ENCODE measurements around the gene TOMM7.

Gene TOMM7

GRCh38 chr7:22827563-22827962, 4.9 kb upstream of the TOMM7 start:
- H3K4me2 ChIP-seq (ENCODE audit: low read length) = no peak overlapping the region
- peaks cover under 1% of the 10 kb centered on the region for H3K79me2 ChIP-seq (ENCODE audit: control insufficient read depth, low read length)
- H3K27me3 ChIP-seq (ENCODE audit: control insufficient read depth, low read length) = no peaks in the 10 kb centered on the region
- no peaks in the 10 kb centered on the region for H3K9me3 ChIP-seq (ENCODE audit: control insufficient read depth, insufficient read depth, low read length)
- no peak for TF ChIP-seq CTCF (IDR thresholded peaks at IDR 0.05; ENCODE audit: low read depth, low read length, poor library complexity, severe bottlenecking)
- no peak for TF ChIP-seq EZH2phosphoT487 (IDR thresholded peaks at IDR 0.05; ENCODE audit: borderline replicate concordance, low read length)
- no peaks in the 10 kb centered on the region for H3F3A ChIP-seq (ENCODE audit: control insufficient read depth, insufficient read depth)
- H3K9me2 ChIP-seq (replicated peaks; ENCODE audit: control insufficient read depth, low read length) = no peaks in the 10 kb centered on the region
- H4K20me1 ChIP-seq (ENCODE audit: control insufficient read depth, insufficient read depth, low read depth, low read length) = no peaks in the 10 kb centered on the region
- no peak overlapping the region for H3K27ac ChIP-seq (ENCODE audit: low read depth, low read length)
- peaks cover 16% of the 10 kb centered on the region for H3K4me1 ChIP-seq (ENCODE audit: control insufficient read depth, low read length)
- H3K4me3 ChIP-seq (ENCODE audit: low read length) = no peak overlapping the region
- H3K36me3 ChIP-seq (ENCODE audit: control insufficient read depth, low read length) = no peaks in the 10 kb centered on the region; the same call in 1 of the 2 replicates

- H3F3A ChIP-seq (ENCODE audit: control insufficient read depth, insufficient read depth) = no peaks in the 10 kb centered on the region
- peaks cover 19% of the 10 kb centered on the region for H3K4me1 ChIP-seq (ENCODE audit: control insufficient read depth, low read length)
- H3K27ac ChIP-seq (ENCODE audit: low read depth, low read length) = no peak overlapping the region
- TF ChIP-seq CTCF (IDR thresholded peaks at IDR 0.05; ENCODE audit: low read depth, low read length, poor library complexity, severe bottlenecking) (no peak), EZH2phosphoT487 (IDR thresholded peaks at IDR 0.05; ENCODE audit: borderline replicate concordance, low read length) (no peak)
- H3K4me2 ChIP-seq (ENCODE audit: low read length) = no peak overlapping the region
- no peaks in the 10 kb centered on the region for H3K27me3 ChIP-seq (ENCODE audit: control insufficient read depth, low read length)
- H3K36me3 ChIP-seq (ENCODE audit: control insufficient read depth, low read length) = peaks cover 5% of the 10 kb centered on the region; the same call in 1 of the 2 replicates
- H4K20me1 ChIP-seq (ENCODE audit: control insufficient read depth, insufficient read depth, low read depth, low read length) = no peaks in the 10 kb centered on the region
- H3K79me2 ChIP-seq (ENCODE audit: control insufficient read depth, low read length) = peaks cover 10% of the 10 kb centered on the region
- no peaks in the 10 kb centered on the region for H3K9me2 ChIP-seq (replicated peaks; ENCODE audit: control insufficient read depth, low read length)
- no peak overlapping the region for H3K4me3 ChIP-seq (ENCODE audit: low read length)
- no peaks in the 10 kb centered on the region for H3K9me3 ChIP-seq (ENCODE audit: control insufficient read depth, insufficient read depth, low read length)
These were observed 3.9 kb upstream of the TOMM7 start for GRCh38 chr7:22826593-22826992.

GRCh38 chr7:22824760-22825159, 2.1 kb upstream of the TOMM7 start:
- Histone ChIP-seq H4K20me1 (ENCODE audit: control insufficient read depth, insufficient read depth, low read depth, low read length) (peaks cover 8% of the 10 kb centered on the region; the same call in 1 of the 2 replicates), H3K9me3 (ENCODE audit: control insufficient read depth, insufficient read depth, low read length) (no peaks in the 10 kb centered on the region), H3K79me2 (ENCODE audit: control insufficient read depth, low read length) (peaks cover 29% of the 10 kb centered on the region), H3K27me3 (ENCODE audit: control insufficient read depth, low read length) (no peaks in the 10 kb centered on the region), H3F3A (ENCODE audit: control insufficient read depth, insufficient read depth) (no peaks in the 10 kb centered on the region), H3K36me3 (ENCODE audit: control insufficient read depth, low read length) (peaks cover 14% of the 10 kb centered on the region), H3K4me1 (ENCODE audit: control insufficient read depth, low read length) (peaks cover 36% of the 10 kb centered on the region), H3K4me2 (ENCODE audit: low read length) (no peak overlapping the region), H3K27ac (ENCODE audit: low read depth, low read length) (no peak overlapping the region), H3K4me3 (ENCODE audit: low read length) (no peak overlapping the region), H3K9me2 (replicated peaks; ENCODE audit: control insufficient read depth, low read length) (no peaks in the 10 kb centered on the region)
- TF ChIP-seq EZH2phosphoT487 (IDR thresholded peaks at IDR 0.05; ENCODE audit: borderline replicate concordance, low read length) = no peak
- TF ChIP-seq CTCF (IDR thresholded peaks at IDR 0.05; ENCODE audit: low read depth, low read length, poor library complexity, severe bottlenecking) = no peak

Data from DOHH2 (cell line).